Endothelial cell of umbilical vein (primary cell): ENCODE measurements around the gene CASKIN2. TPM values are rescaled to one million over a fixed set of nuclear protein-coding genes. Genes with fewer than 3 reads are reported as not detected.

Experiments
- BruUV-seq: library from RNA; stranded (reverse); fragments of 400-500 nt; replicated peaks from 2 replicates; lab custom pipeline; 2021; lab: Mats Ljungman, UMichigan
- CTCF ChIA-PET: fragments of 300-600, 350-600 bp; sonication (Branson Sonifier 250); formaldehyde crosslinking; loops from one replicate; lab custom pipeline; 2021; ENCODE audit warnings: antibody characterized with exemption, inconsistent platforms; lab: Charles Lee
- POLR2A ChIA-PET: fragments of 300-600, 350-600 bp; sonication (Branson Sonifier 250); formaldehyde crosslinking; loops from one replicate; lab custom pipeline; 2021; ENCODE audit warnings: antibody characterized with exemption, inconsistent platforms; lab: Charles Lee
- DNase-seq: peaks from one replicate; pipeline ENCODE4 v3.0.0-alpha.2; 2011; ENCODE audit warnings: low read depth, low spot score
- FAIRE-seq: peaks from 2 replicates; lab custom pipeline; 2011; peaks lifted over from hg19 to GRCh38; lab: Jason Lieb, UNC
- H2AFZ ChIP-seq: 2 replicates; pipeline ENCODE4 v1.6.0; 2012; ENCODE audit warnings: low read depth, low read length, control low read depth, inconsistent platforms
- H3K27ac ChIP-seq: 2 replicates; pipeline ENCODE4 v1.5.1; 2011; ENCODE audit warnings: low read depth, mild to moderate bottlenecking, control low read depth, low read length, moderate library complexity; ENCODE audit not compliant: insufficient read depth
- H3K27me3 ChIP-seq, 2 experiments: 2 replicates each; pipeline versions ENCODE4 v1.6.0 to v1.6.1; 2011; ENCODE audit warnings: low read length in 2 of 2, mixed read lengths in 1 of 2; ENCODE audit not compliant: control insufficient read depth in 2 of 2, insufficient read depth in 2 of 2
- H3K36me3 ChIP-seq, 2 experiments: 2 replicates in 1 of 2; 3 replicates in 1 of 2; pipeline ENCODE4 v1.5.1; 2011; ENCODE audit warnings: low read length in 2 of 2, mild to moderate bottlenecking in 1 of 2, moderate library complexity in 1 of 2; ENCODE audit not compliant: control insufficient read depth in 2 of 2, insufficient read depth in 2 of 2; ENCODE audit errors: extremely low read depth in 1 of 2
- H3K4me1 ChIP-seq: 3 replicates; pipeline ENCODE4 v1.5.1; 2011; ENCODE audit warnings: mild to moderate bottlenecking, low read length; ENCODE audit not compliant: control insufficient read depth, insufficient read depth; ENCODE audit errors: extremely low read depth
- H3K4me2 ChIP-seq: 2 replicates; pipeline ENCODE4 v1.6.1; 2011; ENCODE audit warnings: low read length, control low read depth, mixed read lengths; ENCODE audit not compliant: insufficient read depth
- H3K4me3 ChIP-seq, 3 experiments: fragments of 200-600 bp in 1 of 3; sonication (generic), shearing (Covaris generic) in 1 of 3; replicated peaks in 1 of 3; 2 replicates each; pipeline ENCODE4 v1.5.1; 2011 to 2016; ENCODE audit warnings: control low read depth in 3 of 3, low read length in 3 of 3, mild to moderate bottlenecking in 2 of 3, inconsistent platforms in 1 of 3, low read depth in 1 of 3, moderate library complexity in 1 of 3; ENCODE audit not compliant: insufficient read depth in 1 of 3
- H3K79me2 ChIP-seq: 2 replicates; pipeline ENCODE4 v1.6.0; 2012; ENCODE audit warnings: low read length, inconsistent platforms; ENCODE audit not compliant: control insufficient read depth, insufficient read depth
- H3K9ac ChIP-seq: replicated peaks from 2 replicates; pipeline ENCODE3; 2011; ENCODE audit warnings: low read length, control low read depth; ENCODE audit not compliant: insufficient read depth; ENCODE audit errors: extremely low read depth
- H3K9me1 ChIP-seq: replicated peaks from 3 replicates; pipeline ENCODE4 v1.6.0; 2011; ENCODE audit warnings: mild to moderate bottlenecking, low read length; ENCODE audit not compliant: control insufficient read depth, insufficient read depth; ENCODE audit errors: extremely low read depth
- H3K9me3 ChIP-seq: replicated peaks from 2 replicates; pipeline ENCODE4 v1.5.1; 2012; ENCODE audit warnings: low read length, inconsistent platforms; ENCODE audit not compliant: control insufficient read depth, insufficient read depth
- H4K20me1 ChIP-seq: replicated peaks from 2 replicates; pipeline ENCODE3; 2011; ENCODE audit warnings: mild to moderate bottlenecking, low read length; ENCODE audit not compliant: control insufficient read depth, insufficient read depth; ENCODE audit errors: extremely low read depth
- EZH2 ChIP-seq: IDR thresholded peaks from 2 replicates; pipeline ENCODE4 v1.6.1; 2012; ENCODE audit warnings: borderline replicate concordance, low read depth, mild to moderate bottlenecking, moderate library complexity, low read length, inconsistent platforms; ENCODE audit not compliant: severe bottlenecking
- FOS ChIP-seq: IDR thresholded peaks from 2 replicates; pipeline ENCODE4 v1.6.1; 2011; ENCODE audit warnings: mild to moderate bottlenecking, low read length, moderate library complexity, borderline replicate concordance; ENCODE audit not compliant: insufficient read depth
- GATA2 ChIP-seq: IDR thresholded peaks from 2 replicates; pipeline ENCODE4 v1.7.0; 2011; ENCODE audit warnings: low read depth, mild to moderate bottlenecking, moderate library complexity, mixed read lengths, low read length; ENCODE audit not compliant: insufficient read length, insufficient read depth
- JUN ChIP-seq: IDR thresholded peaks from 2 replicates; pipeline ENCODE4 v1.6.1; 2011; ENCODE audit warnings: borderline replicate concordance, low read depth; ENCODE audit not compliant: insufficient read length, insufficient read depth
- MYC ChIP-seq: IDR thresholded peaks from one replicate; pipeline ENCODE4 v1.6.1; 2011; ENCODE audit warnings: mild to moderate bottlenecking, low read depth, low read length
- POLR2A ChIP-seq: IDR thresholded peaks from 2 replicates; pipeline ENCODE4 v1.6.1; 2012; ENCODE audit warnings: low read depth, mild to moderate bottlenecking, control low read depth, low read length
- POLR2AphosphoS5 ChIP-seq: IDR thresholded peaks from 2 replicates; pipeline ENCODE4 v1.6.1; 2012; ENCODE audit warnings: low read depth, mild to moderate bottlenecking, control low read depth, low read length, moderate library complexity; ENCODE audit not compliant: insufficient read depth
- dilution Hi-C: fragments of 300-500 bp; cut with MboI; formaldehyde crosslinking; loops from one replicate; pipeline ENCODE4 v1.15.0; 2019; ENCODE audit warnings: low sequenced_read_pairs; ENCODE audit not compliant: extremely low pct_ligation_motif_present
- intact Hi-C: fragments of 100-400 bp; cut with micrococcal nuclease; formaldehyde crosslinking; loops from one replicate; pipeline ENCODE4 v1.10.0; 2022
- polyA plus RNA-seq, 4 experiments: library from polyadenylated mRNA; depleted of rRNA in 3 of 4; stranded (reverse) in 3 of 4; unstranded in 1 of 4; fragments of >200 nt; gene quantifications; 2 replicates each; pipeline versions ENCODE4 v1.2.1 to v1.2.3, GENCODE V29; 2011 to 2012; ENCODE audit warnings: missing spikeins in 1 of 4
- total RNA-seq: library from RNA; stranded (reverse); gene quantifications from 2 replicates; pipeline ENCODE4 v1.2.3, GENCODE V29; 2021
- TF ChIP-seq, protein P1 (sequence below), 2 donors: IDR thresholded peaks; 1 replicate in 1 of 2; 2 replicates in 1 of 2; pipeline ENCODE4 v1.5.1; 2011; ENCODE audit warnings: low read length in 2 of 2, mild to moderate bottlenecking in 2 of 2, moderate library complexity in 2 of 2, control low read depth in 1 of 2, inconsistent platforms in 1 of 2, low read depth in 1 of 2; ENCODE audit not compliant: insufficient read depth in 1 of 2; ENCODE audit errors: extremely low read depth in 1 of 2
- TF ChIP-seq, protein P2 (sequence below): IDR thresholded peaks from 2 replicates; pipeline ENCODE4 v1.6.1; 2011; ENCODE audit not compliant: insufficient read depth, insufficient read length

Gene CASKIN2
- total and polyA plus RNA-seq, 2 donors (not counting 3 experiments of a cell fraction or from before 2014, with no cell fraction given): 13.0 to 37.6 TPM

DNA sequence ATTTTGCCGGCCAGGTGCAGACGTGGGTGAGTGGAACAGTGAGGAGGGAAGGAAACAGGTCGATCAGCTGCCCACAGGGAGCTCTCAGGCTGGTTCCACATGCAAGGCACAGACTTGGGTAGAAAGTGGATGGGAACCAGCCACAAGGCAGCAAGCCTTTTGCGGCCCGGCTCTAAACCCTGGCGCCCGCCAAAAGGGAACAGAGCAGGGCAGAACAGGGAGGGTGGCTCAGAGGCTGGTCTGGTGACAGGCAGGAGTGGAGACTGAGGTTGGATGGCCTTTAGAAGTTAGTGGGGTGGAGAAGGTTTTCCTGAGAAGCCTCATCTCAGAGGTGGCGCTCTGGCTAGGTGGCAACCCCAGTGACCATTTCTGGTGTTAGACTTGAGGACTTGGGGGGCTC, 20.5 kb upstream of the CASKIN2 start:
- DNase-seq: no peak
- POLR2A ChIA-PET: no interaction called here

More for the DNA sequence above, 20.5 kb upstream of the CASKIN2 start:
- Histone ChIP-seq H2AFZ (no peak overlapping the region), H3K4me1 (no peaks in the 10 kb centered on the region), H3K4me3 (no peak overlapping the region), H3K4me2 (no peak overlapping the region), H3K9me1 (no peaks in the 10 kb centered on the region), H3K9me3 (no peaks in the 10 kb centered on the region), H4K20me1 (no peaks in the 10 kb centered on the region), H3K27me3 (no peaks in the 10 kb centered on the region), H3K36me3 (no peaks in the 10 kb centered on the region), H3K27ac (no peak overlapping the region), H3K79me2 (no peaks in the 10 kb centered on the region), H3K9ac (no peak overlapping the region)
- no peak for FAIRE-seq
- no TSS peak for BruUV-seq
- dilution Hi-C loops (no loop called here), intact Hi-C loops (no loop called here)
- no peak for TF ChIP-seq FOS
- no peak for TF ChIP-seq GATA2
- TF ChIP-seq, protein P1, sequence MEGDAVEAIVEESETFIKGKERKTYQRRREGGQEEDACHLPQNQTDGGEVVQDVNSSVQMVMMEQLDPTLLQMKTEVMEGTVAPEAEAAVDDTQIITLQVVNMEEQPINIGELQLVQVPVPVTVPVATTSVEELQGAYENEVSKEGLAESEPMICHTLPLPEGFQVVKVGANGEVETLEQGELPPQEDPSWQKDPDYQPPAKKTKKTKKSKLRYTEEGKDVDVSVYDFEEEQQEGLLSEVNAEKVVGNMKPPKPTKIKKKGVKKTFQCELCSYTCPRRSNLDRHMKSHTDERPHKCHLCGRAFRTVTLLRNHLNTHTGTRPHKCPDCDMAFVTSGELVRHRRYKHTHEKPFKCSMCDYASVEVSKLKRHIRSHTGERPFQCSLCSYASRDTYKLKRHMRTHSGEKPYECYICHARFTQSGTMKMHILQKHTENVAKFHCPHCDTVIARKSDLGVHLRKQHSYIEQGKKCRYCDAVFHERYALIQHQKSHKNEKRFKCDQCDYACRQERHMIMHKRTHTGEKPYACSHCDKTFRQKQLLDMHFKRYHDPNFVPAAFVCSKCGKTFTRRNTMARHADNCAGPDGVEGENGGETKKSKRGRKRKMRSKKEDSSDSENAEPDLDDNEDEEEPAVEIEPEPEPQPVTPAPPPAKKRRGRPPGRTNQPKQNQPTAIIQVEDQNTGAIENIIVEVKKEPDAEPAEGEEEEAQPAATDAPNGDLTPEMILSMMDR (IDR thresholded peaks at IDR 0.05; ENCODE audit: extremely low read depth in 1 of 2, insufficient read depth in 1 of 2, low read depth in 1 of 2, low read length in 2 of 2): no peak
- no peak for TF ChIP-seq EZH2
- TF ChIP-seq JUN: no peak
- TF ChIP-seq POLR2A: no peak
- TF ChIP-seq POLR2AphosphoS5: no peak
- no peak for TF ChIP-seq MYC
- TF ChIP-seq, protein P2, sequence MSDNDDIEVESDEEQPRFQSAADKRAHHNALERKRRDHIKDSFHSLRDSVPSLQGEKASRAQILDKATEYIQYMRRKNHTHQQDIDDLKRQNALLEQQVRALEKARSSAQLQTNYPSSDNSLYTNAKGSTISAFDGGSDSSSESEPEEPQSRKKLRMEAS: no peak
- CTCF ChIA-PET: no interaction called here
